GM06990 (cell line): ENCODE measurements around the gene METRN.

Source experiments
- DNase-seq: peaks from one replicate; pipeline ENCODE4 v3.0.0-alpha.2; 2011; ENCODE audit not compliant: insufficient read length; ENCODE audit errors: extremely low read depth
- H3K27me3 ChIP-seq: replicated peaks from 2 replicates; pipeline ENCODE4 v1.6.0; 2011; ENCODE audit warnings: low read length; ENCODE audit not compliant: control insufficient read depth, insufficient read depth
- H3K36me3 ChIP-seq: 2 replicates; pipeline ENCODE4 v1.5.1; 2011; ENCODE audit warnings: low read length; ENCODE audit not compliant: control insufficient read depth, insufficient read depth
- H3K4me3 ChIP-seq: replicated peaks from 2 replicates; pipeline ENCODE4 v1.5.1; 2011; ENCODE audit warnings: low read depth, mild to moderate bottlenecking, control low read depth, low read length
- TF ChIP-seq, protein P1 (sequence below): IDR thresholded peaks from 2 replicates; pipeline ENCODE4 v1.5.1; 2011; ENCODE audit warnings: low read length, control low read depth, mild to moderate bottlenecking, inconsistent platforms; ENCODE audit not compliant: insufficient read depth, poor library complexity, severe bottlenecking

METRN gene

DNA sequence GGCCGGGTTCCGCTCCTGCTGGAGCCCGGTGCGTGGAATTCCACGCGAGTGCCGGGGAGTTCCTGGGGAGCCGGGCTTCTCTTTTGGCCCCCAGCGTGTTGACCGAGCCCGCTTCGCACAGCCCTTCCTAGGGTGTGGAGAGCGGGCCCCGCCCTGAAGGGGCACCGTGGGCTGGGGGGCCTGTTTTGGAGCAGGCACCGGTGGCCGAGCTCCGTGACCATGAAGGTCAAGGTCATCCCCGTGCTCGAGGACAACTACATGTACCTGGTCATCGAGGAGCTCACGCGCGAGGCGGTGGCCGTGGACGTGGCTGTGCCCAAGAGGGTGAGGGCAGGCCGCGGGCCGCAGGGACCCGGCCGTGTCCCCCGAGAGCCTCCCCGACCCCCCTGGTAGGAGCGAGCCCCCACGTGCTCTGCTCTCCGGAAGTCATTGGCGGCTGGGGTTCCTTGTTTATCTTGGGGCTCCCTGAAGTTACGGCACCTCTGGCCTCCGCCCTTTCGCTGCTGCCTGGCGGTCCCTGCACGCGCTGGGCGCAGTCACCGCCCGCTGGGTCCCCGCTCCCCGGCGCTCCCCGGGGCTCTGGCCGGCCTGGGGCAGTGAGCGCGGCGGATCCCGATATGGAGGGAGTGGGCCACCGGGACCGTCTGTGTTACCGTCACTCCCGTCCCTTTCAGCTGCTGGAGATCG is 12.5 kb downstream of the METRN start:
- DNase-seq: peak; percentile 62
- Histone ChIP-seq H3K27me3 (no peaks in the 10 kb centered on the region), H3K36me3 (peaks cover 10% of the 10 kb centered on the region), H3K4me3 (peak overlapping the region; percentile 79)
- TF ChIP-seq, protein P1, sequence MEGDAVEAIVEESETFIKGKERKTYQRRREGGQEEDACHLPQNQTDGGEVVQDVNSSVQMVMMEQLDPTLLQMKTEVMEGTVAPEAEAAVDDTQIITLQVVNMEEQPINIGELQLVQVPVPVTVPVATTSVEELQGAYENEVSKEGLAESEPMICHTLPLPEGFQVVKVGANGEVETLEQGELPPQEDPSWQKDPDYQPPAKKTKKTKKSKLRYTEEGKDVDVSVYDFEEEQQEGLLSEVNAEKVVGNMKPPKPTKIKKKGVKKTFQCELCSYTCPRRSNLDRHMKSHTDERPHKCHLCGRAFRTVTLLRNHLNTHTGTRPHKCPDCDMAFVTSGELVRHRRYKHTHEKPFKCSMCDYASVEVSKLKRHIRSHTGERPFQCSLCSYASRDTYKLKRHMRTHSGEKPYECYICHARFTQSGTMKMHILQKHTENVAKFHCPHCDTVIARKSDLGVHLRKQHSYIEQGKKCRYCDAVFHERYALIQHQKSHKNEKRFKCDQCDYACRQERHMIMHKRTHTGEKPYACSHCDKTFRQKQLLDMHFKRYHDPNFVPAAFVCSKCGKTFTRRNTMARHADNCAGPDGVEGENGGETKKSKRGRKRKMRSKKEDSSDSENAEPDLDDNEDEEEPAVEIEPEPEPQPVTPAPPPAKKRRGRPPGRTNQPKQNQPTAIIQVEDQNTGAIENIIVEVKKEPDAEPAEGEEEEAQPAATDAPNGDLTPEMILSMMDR: no peak

DNA sequence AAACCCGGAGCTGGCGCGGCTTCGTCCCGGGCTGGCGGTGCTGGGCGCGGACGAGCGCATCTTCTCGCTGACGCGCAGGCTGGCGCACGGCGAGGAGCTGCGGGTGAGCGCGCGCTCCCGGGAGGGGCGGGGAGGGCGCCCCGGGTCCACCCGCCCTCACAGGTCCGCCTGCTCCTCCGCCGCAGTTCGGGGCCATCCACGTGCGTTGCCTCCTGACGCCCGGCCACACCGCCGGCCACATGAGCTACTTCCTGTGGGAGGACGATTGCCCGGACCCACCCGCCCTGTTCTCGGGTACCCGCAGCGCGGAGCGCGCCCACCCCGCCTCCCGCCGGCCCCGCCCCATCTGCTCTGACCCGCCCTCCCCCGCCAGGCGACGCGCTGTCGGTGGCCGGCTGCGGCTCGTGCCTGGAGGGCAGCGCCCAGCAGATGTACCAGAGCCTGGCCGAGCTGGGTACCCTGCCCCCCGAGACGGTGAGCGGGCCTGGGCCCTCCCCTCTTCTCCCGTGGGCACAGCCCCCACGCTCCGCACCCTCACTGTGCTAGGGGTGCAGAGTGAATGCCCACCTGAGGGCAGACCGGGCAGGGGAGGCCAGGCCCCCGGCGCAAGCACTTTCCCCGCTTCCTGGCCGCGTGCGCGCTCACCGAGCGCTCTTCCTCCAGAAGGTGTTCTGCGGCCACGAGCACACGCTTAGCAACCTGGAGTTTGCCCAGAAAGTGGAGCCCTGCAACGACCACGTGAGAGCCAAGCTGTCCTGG is 13.4 kb downstream of the METRN start:
- TF ChIP-seq, protein P1: no peak
- Histone ChIP-seq H3K27me3 (no peaks in the 10 kb centered on the region), H3K36me3 (peaks cover 13% of the 10 kb centered on the region), H3K4me3 (peak overlapping the region; percentile 79)
- DNase-seq: peak; percentile 84

DNA sequence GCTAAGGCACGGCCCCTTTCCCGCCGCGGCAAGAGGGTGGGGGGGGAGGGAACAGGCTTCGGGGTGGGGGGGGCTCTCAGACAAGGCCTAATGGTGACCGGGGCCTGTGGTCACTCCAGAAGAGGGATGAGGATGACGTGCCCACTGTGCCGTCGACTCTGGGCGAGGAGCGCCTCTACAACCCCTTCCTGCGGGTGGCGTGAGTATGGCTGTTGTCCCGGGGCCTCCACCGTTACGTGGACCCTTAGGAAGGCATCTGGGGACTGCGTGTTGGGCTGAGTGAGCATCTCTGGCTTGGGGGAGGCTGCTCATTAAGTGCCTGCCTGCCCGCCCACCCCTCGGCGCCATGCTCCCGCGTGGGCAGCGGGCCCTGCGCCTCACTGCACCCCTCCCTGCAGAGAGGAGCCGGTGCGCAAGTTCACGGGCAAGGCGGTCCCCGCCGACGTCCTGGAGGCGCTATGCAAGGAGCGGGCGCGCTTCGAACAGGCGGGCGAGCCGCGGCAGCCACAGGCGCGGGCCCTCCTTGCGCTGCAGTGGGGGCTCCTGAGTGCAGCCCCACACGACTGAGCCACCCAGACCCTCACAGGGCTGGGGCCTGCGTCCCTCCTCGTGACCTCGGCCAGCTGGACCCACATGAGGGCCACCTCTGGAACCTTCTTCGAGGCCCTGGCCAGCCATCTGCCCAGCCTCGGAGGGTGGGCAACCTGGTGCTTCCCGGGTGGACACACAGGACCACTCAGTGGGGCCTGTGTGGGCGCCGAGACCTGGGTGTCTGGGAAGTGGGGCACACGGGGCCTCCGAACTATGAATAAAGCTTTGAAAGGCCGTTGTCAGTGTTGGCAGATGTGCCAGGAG is 14.2 kb downstream of the METRN start:
- peak; percentile 28 for DNase-seq
- peaks cover 21% of the 10 kb centered on the region for H3K36me3 ChIP-seq
- no peaks in the 10 kb centered on the region for H3K27me3 ChIP-seq
- peak overlapping the region; percentile 79 for H3K4me3 ChIP-seq
- TF ChIP-seq, protein P1: no peak

DNA sequence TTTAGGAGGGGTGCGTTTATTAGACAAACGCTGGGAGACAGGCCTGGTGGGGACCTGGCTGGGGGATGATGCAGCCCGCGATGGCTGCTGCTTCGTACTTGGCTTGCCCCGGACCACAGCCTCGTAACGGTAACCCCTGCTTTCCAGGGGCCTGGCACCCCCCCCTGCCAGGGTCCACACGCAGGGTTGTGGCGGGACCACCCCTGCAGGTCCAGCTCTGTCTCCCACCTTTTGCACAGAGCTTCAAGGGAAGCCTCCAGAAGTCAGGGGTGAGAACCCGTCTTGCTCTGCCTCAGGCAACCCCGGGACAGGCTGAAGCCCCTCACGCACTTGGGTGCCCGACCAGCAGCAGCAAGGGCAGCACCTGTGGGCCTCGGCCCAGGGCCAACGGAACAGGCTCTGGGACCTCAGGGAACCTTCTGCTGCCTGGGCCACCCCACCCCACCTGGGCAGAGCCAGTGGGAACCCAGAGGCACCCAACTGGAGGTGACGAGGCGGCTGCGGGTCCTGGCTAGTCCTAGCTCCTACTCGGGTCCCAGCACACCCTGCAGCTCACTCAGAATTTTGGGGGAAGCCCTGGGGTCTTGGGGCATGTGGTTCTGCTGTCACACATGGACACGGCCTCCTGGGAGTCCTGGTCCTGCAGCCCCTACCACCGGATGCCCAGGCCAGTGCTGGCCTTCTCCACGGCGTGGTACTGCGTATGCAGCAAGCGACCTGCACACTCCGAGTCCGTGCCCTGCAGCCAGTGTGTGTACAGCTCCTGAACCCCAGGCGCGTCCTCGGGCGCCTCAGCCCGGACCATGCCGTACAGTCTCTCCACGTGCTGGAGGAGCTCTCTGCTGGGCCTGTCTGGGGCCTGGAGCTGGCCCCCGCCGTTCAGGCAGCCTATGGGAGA is 15.1 kb downstream of the METRN start:
- H3K36me3 ChIP-seq: peaks cover 23% of the 10 kb centered on the region
- DNase-seq: peak; percentile 22
- H3K4me3 ChIP-seq: no peak overlapping the region
- TF ChIP-seq, protein P1: no peak
- H3K27me3 ChIP-seq: no peaks in the 10 kb centered on the region
